Adipose tissue (tissue), 3 donors: ENCODE data around the gene PPIA. TPM values are rescaled to one million over a fixed set of nuclear protein-coding genes. Genes with fewer than 3 reads are reported as not detected.

ENCODE experiments used
- H3K27ac ChIP-seq: one replicate; pipeline ENCODE4 v1.5.1; 2013; ENCODE audit warnings: low read depth, low read length
- WGBS, 3 donors: extraction: QIAGEN DNeasy Blood & Tissue Kit; methylation state at CpG; one replicate each; pipeline ENCODE4 v1.1.7; 2013; 5-methylcytosine and 5-hydroxymethylcytosine counted together
- polyA plus RNA-seq, 3 donors: library from polyadenylated mRNA; stranded (reverse); fragments of 200-250 nt; gene quantifications; one replicate each; pipeline ENCODE4 v1.2.3, GENCODE V29; 2013
- donor health status: healthy with polysubstance abuse.
- donor health status: Bipolar disorder and iron deficiency.
- donor health status: healthy.

PPIA gene
- 1,000 to 10,000 TPM; 1,331 to 2,758 (median 2,310) TPM for polyA plus RNA-seq

DNA sequence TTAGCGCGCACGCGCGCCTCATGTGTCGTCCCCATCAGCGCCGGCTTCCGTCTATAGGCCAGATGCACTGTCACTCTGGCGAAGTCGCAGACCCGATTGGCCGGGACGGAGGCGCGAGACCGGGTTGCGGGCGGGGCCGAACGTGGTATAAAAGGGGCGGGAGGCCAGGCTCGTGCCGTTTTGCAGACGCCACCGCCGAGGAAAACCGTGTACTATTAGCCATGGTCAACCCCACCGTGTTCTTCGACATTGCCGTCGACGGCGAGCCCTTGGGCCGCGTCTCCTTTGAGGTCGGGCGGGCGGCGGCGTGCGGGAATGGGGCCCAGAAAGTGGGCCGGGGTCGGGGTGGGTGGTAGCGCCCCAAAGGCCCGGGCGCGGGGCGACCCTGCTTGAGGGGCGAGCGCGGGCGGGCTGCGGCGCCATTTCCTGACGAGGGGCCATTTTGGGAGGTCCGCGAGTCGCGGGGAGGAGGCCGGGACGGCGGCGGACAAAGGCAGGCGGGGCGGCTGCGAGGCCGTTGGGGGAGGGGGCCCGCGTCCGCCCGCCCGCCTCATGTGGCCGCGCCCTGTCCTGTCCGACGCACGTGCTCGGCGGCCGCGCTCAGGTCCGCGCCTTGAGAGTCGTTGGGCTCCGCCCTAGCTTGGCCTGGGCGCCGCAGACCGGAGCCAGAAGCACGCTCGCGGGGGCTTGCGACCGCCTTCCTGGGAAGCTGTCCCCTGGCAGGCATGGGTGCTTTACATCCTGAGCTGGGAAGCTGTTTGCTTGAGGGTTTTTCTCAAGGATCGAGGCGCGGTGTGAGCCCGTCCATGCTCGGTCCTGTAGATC lies at the start of gene PPIA:
TSS of gene PPIA (plus strand) at position 178 of the 825 bp plus-strand sequence. CDS start at position 222, 44 bp downstream.
- H3K27ac ChIP-seq: peak within 1 kb of the TSS; percentile 99
- 1% methylated on average over 83 to 99 of the region's 99 CpGs for WGBS, 3 donors

DNA sequence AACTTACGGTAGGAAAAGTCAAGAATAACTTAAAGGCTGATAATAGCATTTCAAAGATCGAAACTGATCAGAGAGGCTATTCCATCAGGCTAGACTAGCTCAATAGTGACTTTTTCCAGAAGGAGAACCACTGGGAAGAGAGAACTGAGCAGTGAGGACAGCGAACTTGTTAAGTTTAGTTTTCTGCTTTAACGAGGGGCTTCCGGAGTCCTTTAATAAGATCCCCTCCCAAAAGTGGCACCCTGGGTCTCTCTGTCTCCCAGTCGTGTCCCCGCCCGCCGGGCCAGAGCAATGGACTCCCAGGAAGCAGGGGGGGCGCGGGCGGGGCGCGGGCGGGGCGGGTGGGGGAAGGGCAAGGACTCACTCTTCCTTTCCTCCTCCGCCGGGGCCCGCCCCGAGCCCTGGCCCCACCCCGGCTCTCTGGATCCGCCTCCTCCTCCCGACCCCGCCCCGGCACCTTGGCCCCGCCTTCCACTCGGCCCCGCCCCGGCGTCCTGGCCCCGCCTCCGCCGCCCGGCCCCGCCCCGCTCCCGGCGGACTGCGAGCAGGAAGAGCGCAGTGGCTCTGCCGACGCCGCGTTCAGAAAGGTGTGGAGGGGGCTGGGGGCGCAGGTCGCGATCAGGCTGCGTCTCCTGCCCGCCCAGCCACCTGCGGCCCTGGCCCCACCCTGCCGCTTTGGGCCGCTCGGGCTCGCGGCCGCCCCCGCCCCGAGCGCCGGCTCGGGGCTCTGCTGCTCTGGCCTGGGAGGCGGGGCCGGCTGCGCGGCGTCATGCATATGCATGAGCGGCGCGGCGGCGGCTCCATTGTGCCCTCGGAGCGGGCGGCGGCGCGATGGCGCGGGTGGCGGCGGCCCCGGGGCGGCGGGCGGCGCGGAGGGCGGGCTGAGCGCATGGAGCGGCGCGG lies 48.2 kb upstream of the PPIA start, which contains the start of gene ZMIZ2:
TSS of gene ZMIZ2 (plus strand) at position 803 of the 903 bp plus-strand sequence. CDS start 7,403 bp downstream, outside the sequence.
- WGBS, 3 donors: 1 to 4% (median 2%) methylated on average over 43 to 87 of the region's 92 CpGs
- H3K27ac ChIP-seq: peak within 1 kb of the TSS; percentile 29

DNA sequence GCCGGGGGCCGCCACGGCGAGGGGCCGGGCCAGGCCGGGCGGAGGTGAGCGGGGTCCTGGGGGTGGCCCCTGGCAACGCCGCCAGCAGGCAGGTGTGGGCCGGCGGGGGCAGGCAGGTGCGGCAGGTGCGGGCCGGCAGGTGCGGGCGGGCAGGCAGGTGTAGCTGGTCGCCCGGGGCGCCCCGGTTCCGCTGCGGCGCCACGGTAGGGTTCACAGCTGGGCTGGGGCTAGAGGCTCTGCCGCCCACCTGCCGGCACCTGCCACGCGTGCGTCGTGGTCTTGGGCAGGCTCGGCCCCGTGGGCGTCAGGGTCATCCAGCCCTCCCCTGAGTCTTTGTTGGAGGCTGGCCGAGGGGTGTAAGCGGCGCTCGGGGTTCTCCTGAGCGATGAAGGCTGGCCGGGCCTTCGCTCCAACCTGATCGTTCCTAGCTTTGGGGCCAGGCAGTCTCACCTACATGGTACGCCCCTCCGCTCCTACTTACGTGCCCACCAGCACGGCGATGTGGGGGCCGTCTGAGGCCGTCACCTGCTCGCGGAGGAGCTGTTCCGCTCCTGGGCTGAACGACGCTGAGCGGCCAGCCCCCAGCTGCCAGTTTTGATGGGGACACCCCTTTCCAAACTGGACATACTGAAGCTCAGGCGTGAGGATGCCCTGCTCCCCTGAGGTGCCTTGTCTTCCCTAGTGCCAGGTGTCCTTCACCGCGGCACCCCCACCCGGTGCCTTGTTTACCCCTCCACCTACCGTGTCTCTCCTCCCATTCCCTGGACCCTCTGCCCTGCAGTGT lies 47.3 kb upstream of the PPIA start:
- WGBS, 3 donors: 1 to 2% (median 2%) methylated on average over 37 to 58 of the region's 60 CpGs
- peak overlapping the region; percentile 29 for H3K27ac ChIP-seq

DNA sequence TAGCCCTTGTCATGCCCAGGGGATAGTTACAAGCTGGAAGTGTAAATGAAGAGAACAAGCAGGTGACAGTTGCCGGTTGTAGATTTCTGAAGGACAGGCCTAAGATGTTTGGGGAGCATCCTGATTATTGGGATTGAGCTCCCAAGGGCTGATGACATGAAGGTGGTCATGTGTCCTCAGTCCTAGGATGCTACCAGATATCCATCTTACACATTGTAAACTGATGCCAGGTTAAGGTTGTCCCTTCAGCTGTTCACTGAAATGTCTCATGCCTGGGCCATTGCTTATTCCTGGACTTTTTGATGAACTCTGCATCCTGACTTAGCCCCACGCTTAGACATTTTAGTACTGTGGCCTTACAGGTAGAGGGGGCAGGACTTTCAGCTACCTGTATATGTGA lies 46.5 kb upstream of the PPIA start:
- H3K27ac ChIP-seq: no peak overlapping the region
- WGBS, 3 donors: 67 to 94% (median 90%) methylated on average over 2 of the region's 2 CpGs

DNA sequence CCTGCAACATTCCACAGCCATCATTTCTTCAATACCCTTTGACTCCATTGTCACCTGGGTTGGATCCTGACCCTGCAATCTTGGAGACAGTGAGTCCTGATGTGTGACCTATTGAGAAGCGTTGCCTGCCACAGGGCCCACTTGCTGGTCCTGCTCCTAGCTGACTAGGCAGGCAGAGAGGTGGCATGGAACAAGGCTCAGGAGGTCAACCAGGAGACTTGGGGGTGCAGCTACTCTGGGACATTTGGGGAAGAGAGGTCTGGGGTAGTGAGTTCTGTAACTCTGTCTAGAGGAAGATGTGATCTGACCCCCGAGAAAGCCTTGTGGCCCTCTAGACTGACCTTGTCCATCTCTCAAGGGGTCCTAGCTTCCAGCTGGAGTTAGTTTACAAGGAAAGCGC lies 46.1 kb upstream of the PPIA start:
- 87 to 98% (median 87%) methylated on average over 3 of the region's 3 CpGs for WGBS, 3 donors

DNA sequence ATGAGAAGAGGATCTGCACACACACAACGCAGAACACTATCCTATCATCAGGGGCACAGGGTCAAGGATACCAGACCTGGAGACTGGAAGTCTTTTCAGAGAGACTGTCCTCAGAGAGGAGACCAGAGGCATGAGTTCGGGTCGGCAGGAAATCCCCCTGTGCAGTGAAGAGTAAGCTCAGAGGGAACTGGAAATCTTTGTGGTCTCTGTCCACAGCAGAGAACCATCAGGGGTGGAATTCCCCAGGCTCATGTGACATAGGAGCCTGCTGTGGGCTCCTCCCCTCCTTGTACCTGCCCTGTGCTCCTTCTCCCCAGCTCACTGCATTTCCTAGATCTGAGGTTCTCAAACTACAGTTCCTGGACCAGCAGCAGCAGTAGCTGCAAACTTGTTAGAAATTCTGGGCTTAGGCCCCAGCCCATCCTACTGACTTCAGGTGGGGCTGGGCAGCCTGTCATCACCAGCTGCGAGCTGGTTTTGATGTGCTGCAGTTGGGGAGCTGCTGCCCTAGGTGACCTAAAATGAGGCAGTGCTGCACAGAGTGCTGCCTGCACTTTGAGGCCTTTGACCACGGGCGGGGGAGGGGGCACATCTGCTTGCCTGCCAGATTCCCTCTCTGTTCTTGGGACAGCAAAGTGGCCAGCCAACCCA lies 45.4 kb upstream of the PPIA start:
- WGBS, 3 donors: 41 to 51% (median 50%) methylated on average over 6 of the region's 6 CpGs
- H3K27ac ChIP-seq: no peak overlapping the region

More for the DNA sequence above, 46.1 kb upstream of the PPIA start:
- H3K27ac ChIP-seq: no peak overlapping the region

DNA sequence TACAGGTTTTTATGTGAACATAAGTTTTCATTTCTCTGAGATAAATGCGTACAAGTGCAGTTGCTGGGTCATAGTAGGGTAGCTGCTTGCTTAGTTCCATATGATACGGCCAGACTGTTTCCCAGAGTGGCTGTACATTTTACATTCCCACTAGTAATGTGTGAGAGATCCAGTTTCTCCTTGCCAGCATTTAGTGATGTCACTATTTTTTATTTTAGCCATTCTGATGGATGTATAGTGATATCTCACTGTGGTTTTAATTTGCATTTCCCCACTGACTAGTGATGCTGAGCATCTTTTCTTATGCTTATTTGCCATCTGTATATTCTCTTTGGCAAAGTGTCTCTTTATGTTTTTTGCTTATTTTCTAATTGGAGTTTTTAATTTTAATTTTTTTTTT lies 43.7 kb upstream of the PPIA start:
- no peak overlapping the region for H3K27ac ChIP-seq
- 90 to 93% (median 92%) methylated on average over 2 of the region's 2 CpGs for WGBS, 3 donors

DNA sequence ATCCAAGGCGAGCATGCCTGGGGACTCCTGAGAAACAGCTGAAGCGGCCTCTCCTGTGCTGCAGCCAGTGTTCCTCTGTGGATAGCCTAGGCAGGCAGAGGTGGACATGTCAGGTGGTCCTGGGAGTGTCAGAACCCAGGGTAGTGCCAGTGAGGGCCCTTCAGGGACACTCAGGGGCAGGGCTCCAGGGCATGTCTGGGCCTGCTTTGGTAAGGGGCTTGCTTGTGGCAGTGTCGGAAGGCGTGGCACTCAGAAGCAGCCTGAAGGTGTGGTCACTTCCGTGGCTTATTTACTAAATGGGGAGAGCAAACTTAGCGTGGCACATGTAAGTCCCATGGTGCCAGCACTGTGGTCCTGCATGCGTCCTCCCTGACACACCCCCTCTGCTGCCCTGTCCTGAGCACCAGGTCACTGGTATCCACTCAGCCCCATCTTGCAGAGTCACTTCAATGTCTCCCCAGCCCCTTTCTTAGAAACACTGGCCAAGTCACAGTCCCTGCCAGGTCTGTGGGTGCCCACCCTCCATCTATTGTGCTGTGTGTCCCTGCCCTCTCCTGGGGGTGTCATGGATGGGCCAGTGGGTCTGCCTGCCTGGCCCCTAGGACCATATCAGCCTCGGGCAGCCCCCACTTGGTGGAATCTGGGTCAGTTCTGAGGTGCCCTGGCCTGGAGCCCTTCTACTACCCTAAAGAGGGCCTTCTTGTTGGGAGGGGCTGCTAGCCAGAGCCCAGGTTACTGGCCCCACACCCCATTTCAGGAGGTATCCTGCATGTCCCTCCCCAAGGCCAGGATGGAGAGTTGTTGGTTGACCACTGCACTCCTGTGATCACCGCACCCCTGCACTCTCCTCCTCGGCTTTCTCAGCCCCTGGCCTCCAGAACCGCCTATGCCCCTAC lies 41.4 kb upstream of the PPIA start:
- no peak overlapping the region for H3K27ac ChIP-seq
- WGBS, 3 donors: 88 to 94% (median 90%) methylated on average over 11 of the region's 11 CpGs

DNA sequence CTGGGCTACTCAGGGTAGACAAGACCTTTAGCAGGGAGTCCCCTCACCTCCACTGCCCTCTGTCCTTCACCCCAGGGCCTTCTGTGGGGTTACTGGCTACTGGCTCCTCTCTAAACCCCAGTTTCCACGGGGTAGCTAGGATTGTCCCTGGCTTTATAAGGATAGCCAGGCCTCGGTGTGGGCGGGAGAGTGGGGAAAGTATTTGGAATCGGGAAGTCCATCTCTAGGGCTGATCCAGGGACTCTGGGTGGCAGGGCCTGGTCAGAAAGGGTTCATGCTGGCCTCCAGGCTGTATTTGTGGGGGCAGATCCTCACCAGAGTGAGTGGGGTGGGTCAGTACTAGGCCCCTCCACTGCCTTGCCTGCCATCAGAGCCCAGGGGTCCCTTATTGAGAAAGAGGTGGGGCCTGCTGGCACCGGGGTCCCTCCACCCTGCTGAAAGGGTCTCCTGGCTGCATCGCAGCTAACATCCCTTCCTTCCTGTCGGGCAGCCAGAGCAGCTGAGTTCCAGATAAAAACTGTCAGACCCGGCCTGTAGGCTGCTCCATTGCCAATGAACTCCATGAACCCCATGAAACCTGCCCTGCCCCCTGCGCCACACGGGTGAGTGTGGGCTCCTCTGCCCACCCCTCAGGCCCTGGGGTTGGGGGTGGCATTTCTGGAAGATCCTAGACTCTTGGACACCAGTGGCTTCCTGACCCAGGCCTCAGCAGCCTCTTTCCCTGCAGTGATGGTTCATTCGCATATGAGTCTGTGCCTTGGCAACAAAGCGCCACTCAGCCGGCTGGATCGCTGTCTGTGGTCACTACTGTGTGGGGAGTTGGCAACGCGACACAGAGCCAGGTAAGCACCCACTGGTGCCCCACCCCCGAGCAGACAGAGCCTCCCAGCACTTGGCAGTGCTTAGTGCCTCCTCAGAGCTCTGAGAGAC lies 40.5 kb upstream of the PPIA start:
- 60 to 71% (median 68%) methylated on average over 17 of the region's 17 CpGs for WGBS, 3 donors
- no peak overlapping the region for H3K27ac ChIP-seq

DNA sequence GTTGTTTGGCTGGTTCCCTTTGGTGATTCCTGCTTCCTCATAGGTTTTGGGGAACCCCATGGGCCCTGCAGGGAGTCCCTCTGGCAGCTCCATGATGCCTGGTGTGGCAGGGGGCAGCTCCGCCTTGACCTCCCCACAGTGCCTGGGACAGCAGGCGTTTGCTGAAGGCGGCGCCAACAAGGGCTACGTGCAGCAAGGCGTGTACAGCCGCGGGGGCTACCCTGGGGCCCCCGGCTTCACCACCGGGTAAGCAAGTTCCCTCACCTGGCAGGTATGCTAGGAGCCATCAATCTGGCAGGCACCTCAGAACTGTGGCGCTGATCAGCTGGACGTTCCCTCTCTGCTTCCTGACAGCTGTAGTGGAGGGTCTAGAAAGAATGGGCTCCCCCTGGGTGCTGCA lies 39.6 kb upstream of the PPIA start:
- WGBS, 3 donors: 87 to 90% (median 90%) methylated on average over 12 of the region's 12 CpGs
- H3K27ac ChIP-seq: no peak overlapping the region

DNA sequence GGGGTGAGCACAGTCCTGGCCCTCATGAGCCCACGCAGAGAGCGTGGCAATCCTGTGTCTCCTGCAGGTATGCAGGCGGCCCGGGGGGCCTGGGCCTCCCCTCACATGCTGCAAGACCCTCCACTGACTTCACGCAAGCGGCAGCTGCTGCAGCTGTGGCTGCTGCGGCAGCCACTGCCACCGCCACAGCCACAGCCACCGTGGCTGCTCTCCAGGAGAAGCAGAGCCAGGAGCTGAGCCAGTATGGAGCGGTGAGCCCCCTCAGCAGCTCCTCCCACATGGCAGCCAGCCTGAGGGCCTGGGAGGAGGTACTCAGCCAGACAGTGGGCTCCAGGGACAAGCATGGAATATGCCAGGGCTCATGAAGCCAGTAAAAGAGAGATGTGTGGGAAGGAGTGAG lies 39.2 kb upstream of the PPIA start:
- no peak overlapping the region for H3K27ac ChIP-seq
- 71 to 78% (median 73%) methylated on average over 10 of the region's 10 CpGs for WGBS, 3 donors

DNA sequence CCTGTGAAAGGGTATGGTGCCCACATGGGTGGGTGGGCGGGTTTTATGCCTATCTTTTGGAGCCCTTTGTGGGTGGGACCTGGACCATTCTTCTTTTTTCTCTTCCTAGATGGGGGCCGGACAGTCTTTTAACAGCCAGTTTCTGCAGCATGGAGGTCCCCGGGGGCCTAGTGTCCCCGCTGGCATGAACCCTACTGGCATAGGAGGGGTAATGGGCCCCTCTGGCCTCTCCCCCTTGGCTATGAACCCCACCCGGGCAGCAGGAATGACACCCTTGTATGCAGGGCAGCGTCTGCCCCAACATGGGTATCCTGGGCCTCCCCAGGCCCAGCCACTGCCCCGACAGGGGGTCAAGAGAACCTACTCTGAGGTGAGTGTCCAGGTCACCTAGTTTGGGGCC lies 38.7 kb upstream of the PPIA start:
- 79 to 86% (median 81%) methylated on average over 6 to 7 of the region's 7 CpGs for WGBS, 3 donors
- H3K27ac ChIP-seq: no peak overlapping the region

DNA sequence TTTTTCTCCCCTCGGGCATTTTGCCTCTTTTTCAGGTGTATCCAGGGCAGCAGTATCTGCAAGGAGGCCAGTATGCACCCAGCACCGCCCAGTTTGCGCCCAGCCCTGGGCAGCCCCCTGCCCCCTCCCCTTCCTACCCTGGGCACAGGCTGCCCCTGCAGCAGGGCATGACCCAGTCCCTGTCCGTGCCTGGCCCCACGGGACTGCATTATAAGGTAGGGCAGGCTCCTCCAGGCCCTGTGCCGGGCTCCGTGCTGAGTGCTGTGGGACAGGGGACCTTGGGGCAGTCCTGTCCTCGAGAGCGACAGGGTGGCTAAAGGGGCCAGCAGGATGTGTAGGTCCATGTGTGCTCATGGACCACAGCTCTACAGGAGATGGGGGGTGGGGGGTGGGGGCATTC lies 37.2 kb upstream of the PPIA start:
- 91 to 95% (median 91%) methylated on average over 9 of the region's 9 CpGs for WGBS, 3 donors
- no peak overlapping the region for H3K27ac ChIP-seq

DNA sequence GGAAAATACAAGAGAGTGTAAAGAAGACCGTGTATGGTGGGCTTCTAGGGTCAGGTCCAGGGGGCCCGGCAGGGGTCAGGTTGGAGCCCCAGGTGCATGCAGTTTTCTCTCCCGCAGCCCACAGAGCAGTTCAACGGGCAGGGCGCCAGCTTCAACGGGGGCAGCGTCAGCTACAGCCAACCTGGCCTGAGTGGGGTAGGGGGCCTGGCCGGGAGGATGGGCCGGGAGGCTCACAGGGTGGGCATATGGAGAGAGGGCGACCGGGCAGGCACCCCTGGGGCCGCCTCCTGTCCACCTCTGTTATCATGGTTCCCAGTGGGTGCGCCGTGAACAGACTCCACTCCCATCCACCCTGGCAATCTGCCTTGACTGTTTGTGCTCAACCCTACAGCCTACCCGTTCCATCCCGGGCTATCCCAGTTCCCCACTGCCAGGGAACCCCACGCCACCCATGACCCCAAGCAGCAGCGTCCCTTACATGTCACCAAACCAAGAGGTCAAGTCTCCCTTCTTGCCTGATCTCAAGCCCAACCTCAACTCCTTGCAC lies 36.4 kb upstream of the PPIA start:
- WGBS, 3 donors: 86 to 98% (median 92%) methylated on average over 18 of the region's 18 CpGs
- H3K27ac ChIP-seq: no peak overlapping the region

DNA sequence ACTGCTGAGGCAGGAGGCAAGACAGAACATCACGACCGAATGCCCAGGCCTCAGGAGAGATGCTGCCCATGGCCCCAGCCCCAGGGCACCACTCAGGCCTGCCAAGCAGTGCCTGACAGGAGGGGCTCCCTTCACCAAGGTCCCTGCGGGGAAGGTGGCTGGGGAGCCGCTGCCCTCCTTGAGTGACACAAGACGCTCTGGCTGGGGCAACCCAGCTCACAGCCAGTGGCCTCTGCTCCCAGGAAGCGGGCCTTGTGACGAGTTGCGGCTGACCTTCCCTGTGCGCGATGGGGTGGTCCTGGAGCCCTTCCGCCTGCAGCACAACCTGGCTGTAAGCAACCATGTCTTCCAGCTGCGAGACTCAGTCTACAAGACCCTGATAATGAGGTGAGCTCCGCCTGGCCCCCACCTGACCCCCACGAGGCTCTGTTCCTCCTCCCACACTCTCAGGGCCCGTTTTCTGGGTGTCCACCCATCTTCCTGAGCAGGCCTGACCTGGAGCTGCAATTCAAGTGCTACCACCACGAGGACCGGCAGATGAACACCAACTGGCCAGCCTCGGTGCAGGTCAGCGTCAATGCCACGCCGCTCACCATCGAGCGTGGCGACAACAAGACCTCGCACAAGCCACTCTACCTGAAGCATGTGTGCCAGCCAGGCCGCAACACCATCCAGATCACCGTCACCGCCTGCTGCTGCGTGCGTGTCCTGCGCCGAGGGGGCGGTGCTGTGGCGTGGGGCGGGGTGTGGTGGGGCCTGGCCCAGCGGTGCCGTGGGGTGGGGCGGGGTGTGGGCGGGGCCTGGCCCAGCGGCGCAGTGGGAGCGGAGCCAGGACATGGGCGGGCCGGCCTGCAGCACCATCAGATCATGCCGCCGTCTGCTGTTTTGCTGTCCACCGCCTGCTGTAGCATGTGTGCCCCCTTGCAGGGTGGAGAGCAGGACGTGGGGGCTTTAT lies 35.0 kb upstream of the PPIA start:
- WGBS, 3 donors: 81 to 88% (median 84%) methylated on average over 46 to 48 of the region's 48 CpGs
- no peak overlapping the region for H3K27ac ChIP-seq
